ENCODE measurements around the gene FGF5.

DNA sequence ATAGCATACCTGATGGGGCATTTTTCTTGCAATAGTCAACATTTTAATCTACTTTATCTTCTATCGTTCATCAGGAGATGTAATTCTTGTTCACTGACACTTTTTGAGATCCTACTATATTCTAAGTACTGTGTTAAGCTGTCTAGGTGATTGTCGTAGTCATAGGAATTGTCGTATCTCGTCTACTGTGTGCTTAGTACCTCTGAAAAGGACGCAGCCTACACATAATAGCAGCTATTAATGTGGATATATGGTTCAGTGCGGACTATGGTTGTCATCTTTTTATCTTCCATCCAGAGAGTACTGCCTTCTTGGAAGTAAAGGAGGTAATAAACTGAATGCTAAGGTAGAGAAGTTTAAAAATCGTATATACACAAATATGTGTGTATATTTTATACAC is 47.2 kb downstream of the FGF5 start:
- TF ChIP-seq CTCF (conservative IDR thresholded peaks at IDR 0.05), result no peak
- no peak for TF ChIP-seq EZH2 (IDR thresholded peaks at IDR 0.05; ENCODE audit: low read depth)

Data from PC-9 (cell line).